Fibroblast of the aortic adventitia (primary cell): Measurements from ENCODE around the gene IGSF8. TPM values are rescaled to one million over a fixed set of nuclear protein-coding genes. Genes with fewer than 3 reads are reported as not detected.
A peak's percentile ranks its signal among the peaks of the same experiment; 100 is the strongest.

Experiments used
- DNase-seq: peaks from one replicate; pipeline ENCODE4 v3.0.0-alpha.2; 2010; ENCODE audit warnings: low read depth
- H3K4me3 ChIP-seq: 2 replicates; pipeline ENCODE4 v1.5.1; 2011; ENCODE audit warnings: low read depth, mild to moderate bottlenecking, control low read depth, low read length, moderate library complexity
- total RNA-seq: library from RNA; depleted of rRNA; stranded (reverse); fragments of >200 nt; gene quantifications from 2 replicates; pipeline ENCODE4 v1.2.3, GENCODE V29; 2012; ENCODE audit warnings: low replicate concordance
- TF ChIP-seq, protein P1 (sequence below): IDR thresholded peaks from 2 replicates; pipeline ENCODE4 v1.5.1; 2011; ENCODE audit warnings: mild to moderate bottlenecking, low read length, control low read depth, inconsistent platforms; ENCODE audit not compliant: insufficient read depth

The IGSF8 gene, protein sequence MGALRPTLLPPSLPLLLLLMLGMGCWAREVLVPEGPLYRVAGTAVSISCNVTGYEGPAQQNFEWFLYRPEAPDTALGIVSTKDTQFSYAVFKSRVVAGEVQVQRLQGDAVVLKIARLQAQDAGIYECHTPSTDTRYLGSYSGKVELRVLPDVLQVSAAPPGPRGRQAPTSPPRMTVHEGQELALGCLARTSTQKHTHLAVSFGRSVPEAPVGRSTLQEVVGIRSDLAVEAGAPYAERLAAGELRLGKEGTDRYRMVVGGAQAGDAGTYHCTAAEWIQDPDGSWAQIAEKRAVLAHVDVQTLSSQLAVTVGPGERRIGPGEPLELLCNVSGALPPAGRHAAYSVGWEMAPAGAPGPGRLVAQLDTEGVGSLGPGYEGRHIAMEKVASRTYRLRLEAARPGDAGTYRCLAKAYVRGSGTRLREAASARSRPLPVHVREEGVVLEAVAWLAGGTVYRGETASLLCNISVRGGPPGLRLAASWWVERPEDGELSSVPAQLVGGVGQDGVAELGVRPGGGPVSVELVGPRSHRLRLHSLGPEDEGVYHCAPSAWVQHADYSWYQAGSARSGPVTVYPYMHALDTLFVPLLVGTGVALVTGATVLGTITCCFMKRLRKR
- total RNA-seq: 10.1 and 10.8 TPM in 2 replicates

- TF ChIP-seq, protein P1, sequence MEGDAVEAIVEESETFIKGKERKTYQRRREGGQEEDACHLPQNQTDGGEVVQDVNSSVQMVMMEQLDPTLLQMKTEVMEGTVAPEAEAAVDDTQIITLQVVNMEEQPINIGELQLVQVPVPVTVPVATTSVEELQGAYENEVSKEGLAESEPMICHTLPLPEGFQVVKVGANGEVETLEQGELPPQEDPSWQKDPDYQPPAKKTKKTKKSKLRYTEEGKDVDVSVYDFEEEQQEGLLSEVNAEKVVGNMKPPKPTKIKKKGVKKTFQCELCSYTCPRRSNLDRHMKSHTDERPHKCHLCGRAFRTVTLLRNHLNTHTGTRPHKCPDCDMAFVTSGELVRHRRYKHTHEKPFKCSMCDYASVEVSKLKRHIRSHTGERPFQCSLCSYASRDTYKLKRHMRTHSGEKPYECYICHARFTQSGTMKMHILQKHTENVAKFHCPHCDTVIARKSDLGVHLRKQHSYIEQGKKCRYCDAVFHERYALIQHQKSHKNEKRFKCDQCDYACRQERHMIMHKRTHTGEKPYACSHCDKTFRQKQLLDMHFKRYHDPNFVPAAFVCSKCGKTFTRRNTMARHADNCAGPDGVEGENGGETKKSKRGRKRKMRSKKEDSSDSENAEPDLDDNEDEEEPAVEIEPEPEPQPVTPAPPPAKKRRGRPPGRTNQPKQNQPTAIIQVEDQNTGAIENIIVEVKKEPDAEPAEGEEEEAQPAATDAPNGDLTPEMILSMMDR: no peak
- DNase-seq: peak; percentile 74
- H3K4me3 ChIP-seq: peak within 1 kb of the TSS; percentile 77
Measured at GRCh38 chr1:160097911-160098851, at the start of gene IGSF8. IGSF8 (minus strand) TSS chr1:160098619; CDS start chr1:160098472, 147 bp downstream.

GRCh38 chr1:160148121-160148520 is 49.7 kb upstream of the IGSF8 start:
- no peak for DNase-seq
- TF ChIP-seq, protein P1: no peak
- no peak overlapping the region for H3K4me3 ChIP-seq

DNA sequence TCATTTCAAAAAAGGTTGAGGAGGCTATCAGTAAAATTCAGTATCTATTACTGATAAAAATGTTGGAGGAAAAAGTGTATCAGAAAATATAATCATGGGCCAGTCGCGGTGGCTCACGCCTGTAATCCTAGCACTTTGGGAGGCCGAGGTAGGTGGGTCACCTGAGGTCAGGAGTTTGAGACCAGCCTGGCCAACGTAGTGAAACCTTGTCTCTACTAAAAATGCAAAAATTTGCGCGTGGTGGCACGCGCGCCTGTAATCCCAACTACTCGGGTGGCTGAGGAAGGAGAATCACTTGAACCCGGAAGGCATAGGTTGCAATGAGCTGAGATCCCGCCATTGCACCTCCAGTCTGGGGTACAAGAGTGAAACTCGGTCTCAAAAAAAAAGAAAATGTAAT is 47.7 kb upstream of the IGSF8 start:
- TF ChIP-seq, protein P1: no peak
- no peak overlapping the region for H3K4me3 ChIP-seq
- DNase-seq: no peak

DNA sequence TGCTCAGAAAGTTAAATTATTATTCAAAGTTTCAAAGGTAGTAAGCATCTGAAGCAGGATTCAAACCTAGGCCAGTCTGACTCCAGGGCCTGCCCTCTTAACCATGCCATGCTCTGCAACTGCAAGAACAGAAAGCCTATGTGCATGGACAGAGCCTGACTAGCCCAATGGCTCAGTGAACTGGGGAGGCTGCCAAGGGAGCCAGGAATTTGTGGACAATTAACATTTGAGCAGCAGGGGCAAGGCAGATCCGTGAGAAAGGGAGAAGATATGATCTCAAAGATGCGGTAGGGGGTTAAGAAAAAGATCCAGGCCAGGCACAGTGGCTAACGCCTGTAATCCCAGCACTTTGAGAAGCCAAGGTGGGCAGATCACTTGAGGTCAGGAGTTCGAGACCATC is 46.5 kb upstream of the IGSF8 start:
- peak; percentile 36 for DNase-seq
- H3K4me3 ChIP-seq: no peak overlapping the region
- TF ChIP-seq, protein P1: no peak

DNA sequence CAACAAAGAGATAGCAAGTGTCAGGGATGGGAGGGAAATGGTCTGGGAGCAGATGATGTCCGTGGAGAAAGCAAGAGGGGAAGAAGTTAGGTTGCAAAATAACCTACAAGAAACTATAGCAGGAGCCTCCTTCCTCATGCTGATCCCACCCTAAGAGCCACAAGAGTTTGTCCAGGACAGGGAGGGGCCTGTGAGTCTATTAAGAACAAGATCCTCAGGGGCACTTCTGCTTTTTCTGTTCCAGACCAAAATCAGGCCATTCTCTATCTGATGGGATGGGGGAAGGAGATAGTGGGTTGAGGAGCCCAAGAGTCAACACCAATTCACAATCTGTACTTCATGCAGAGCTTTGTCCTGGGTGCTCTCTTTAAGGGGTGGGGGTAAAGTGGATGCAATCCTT is 45.3 kb upstream of the IGSF8 start:
- TF ChIP-seq, protein P1: no peak
- no peak for DNase-seq

GRCh38 chr1:160139840-160140239 is 41.4 kb upstream of the IGSF8 start:
- TF ChIP-seq, protein P1: no peak
- no peak for DNase-seq
- H3K4me3 ChIP-seq: no peak overlapping the region

More for the DNA sequence above, 45.3 kb upstream of the IGSF8 start:
- no peak overlapping the region for H3K4me3 ChIP-seq
